Nephron progenitor cell (in vitro differentiated cells): ENCODE data around the gene GJB6.

Source experiments
- DNase-seq: peaks from one replicate; pipeline ENCODE4 v3.0.0; 2021
- H3K27ac Mint-ChIP-seq: 2 replicates; pipeline ENCODE4 v1.8.0; 2021; ENCODE audit warnings: mild to moderate bottlenecking, moderate library complexity, mixed read lengths
- H3K27me3 Mint-ChIP-seq: 2 replicates; pipeline ENCODE4 v1.8.0; 2021; ENCODE audit warnings: mild to moderate bottlenecking, low read depth, mixed read lengths; ENCODE audit not compliant: poor library complexity
- H3K36me3 Mint-ChIP-seq: 2 replicates; pipeline ENCODE4 v1.8.0; 2021; ENCODE audit warnings: low read depth, mixed read lengths
- H3K4me1 Mint-ChIP-seq: 2 replicates; pipeline ENCODE4 v1.8.0; 2021; ENCODE audit warnings: mixed read lengths
- H3K4me3 Mint-ChIP-seq: 2 replicates; pipeline ENCODE4 v1.8.0; 2021; ENCODE audit warnings: mild to moderate bottlenecking, moderate library complexity, mixed read lengths
- H3K9me3 Mint-ChIP-seq: 2 replicates; pipeline ENCODE4 v1.8.0; 2021; ENCODE audit warnings: mild to moderate bottlenecking, moderate library complexity, mixed read lengths
- TF ChIP-seq, protein P1 (sequence below): fragments of 200-600 bp; sonication (generic); IDR thresholded peaks from 2 replicates; pipeline ENCODE4 v1.5.0; 2021; ENCODE audit warnings: antibody characterized with exemption

The GJB6 gene

DNA sequence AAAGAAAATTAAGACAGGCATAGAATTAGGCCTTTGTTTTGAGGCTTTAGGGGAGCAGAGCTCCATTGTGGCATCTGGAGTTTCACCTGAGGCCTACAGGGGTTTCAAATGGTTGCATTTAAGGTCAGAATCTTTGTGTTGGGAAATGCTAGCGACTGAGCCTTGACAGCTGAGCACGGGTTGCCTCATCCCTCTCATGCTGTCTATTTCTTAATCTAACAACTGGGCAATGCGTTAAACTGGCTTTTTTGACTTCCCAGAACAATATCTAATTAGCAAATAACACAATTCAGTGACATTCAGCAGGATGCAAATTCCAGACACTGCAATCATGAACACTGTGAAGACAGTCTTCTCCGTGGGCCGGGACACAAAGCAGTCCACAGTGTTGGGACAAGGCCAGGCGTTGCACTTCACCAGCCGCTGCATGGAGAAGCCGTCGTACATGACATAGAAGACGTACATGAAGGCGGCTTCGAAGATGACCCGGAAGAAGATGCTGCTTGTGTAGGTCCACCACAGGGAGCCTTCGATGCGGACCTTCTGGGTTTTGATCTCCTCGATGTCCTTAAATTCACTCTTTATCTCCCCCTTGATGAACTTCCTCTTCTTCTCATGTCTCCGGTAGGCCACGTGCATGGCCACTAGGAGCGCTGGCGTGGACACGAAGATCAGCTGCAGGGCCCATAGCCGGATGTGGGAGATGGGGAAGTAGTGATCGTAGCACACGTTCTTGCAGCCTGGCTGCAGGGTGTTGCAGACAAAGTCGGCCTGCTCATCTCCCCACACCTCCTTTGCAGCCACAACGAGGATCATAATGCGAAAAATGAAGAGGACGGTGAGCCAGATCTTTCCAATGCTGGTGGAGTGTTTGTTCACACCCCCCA is 43.2 kb downstream of the GJB6 start:
- Mint-ChIP-seq H3K36me3 (no peaks in the 10 kb centered on the region), H3K4me1 (peaks cover 7% of the 10 kb centered on the region), H3K9me3 (no peaks in the 10 kb centered on the region), H3K4me3 (no peak overlapping the region), H3K27me3 (peaks cover 88% of the 10 kb centered on the region), H3K27ac (no peak overlapping the region)
- no peak for DNase-seq
- TF ChIP-seq, protein P1, sequence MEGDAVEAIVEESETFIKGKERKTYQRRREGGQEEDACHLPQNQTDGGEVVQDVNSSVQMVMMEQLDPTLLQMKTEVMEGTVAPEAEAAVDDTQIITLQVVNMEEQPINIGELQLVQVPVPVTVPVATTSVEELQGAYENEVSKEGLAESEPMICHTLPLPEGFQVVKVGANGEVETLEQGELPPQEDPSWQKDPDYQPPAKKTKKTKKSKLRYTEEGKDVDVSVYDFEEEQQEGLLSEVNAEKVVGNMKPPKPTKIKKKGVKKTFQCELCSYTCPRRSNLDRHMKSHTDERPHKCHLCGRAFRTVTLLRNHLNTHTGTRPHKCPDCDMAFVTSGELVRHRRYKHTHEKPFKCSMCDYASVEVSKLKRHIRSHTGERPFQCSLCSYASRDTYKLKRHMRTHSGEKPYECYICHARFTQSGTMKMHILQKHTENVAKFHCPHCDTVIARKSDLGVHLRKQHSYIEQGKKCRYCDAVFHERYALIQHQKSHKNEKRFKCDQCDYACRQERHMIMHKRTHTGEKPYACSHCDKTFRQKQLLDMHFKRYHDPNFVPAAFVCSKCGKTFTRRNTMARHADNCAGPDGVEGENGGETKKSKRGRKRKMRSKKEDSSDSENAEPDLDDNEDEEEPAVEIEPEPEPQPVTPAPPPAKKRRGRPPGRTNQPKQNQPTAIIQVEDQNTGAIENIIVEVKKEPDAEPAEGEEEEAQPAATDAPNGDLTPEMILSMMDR, result peak; percentile 9

DNA sequence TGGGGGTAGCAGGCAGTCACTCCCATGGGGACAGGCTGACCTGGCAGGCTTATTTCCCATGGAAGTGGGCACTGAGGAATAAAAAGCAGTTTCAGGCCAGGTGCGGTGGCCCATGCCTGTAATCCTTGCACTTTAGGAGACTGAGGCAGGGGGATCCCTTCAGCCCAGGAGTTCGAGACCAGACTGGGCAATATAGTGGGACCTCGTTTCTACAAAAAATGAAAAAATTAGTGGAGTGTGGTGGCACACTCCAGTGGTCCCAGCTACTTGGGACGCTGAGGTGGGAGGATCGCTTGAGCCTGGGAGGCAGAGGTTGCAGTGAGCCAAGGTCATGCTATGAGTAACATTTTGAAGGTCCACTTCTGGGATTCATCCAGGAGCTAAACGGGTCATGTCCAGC is 45.3 kb downstream of the GJB6 start:
- peaks cover 81% of the 10 kb centered on the region for H3K27me3 Mint-ChIP-seq
- no peaks in the 10 kb centered on the region for H3K4me1 Mint-ChIP-seq
- H3K9me3 Mint-ChIP-seq, result no peaks in the 10 kb centered on the region
- no peaks in the 10 kb centered on the region for H3K36me3 Mint-ChIP-seq
- TF ChIP-seq, protein P1, result no peak
- H3K27ac Mint-ChIP-seq, result no peak overlapping the region
- no peak overlapping the region for H3K4me3 Mint-ChIP-seq
- DNase-seq, result no peak

DNA sequence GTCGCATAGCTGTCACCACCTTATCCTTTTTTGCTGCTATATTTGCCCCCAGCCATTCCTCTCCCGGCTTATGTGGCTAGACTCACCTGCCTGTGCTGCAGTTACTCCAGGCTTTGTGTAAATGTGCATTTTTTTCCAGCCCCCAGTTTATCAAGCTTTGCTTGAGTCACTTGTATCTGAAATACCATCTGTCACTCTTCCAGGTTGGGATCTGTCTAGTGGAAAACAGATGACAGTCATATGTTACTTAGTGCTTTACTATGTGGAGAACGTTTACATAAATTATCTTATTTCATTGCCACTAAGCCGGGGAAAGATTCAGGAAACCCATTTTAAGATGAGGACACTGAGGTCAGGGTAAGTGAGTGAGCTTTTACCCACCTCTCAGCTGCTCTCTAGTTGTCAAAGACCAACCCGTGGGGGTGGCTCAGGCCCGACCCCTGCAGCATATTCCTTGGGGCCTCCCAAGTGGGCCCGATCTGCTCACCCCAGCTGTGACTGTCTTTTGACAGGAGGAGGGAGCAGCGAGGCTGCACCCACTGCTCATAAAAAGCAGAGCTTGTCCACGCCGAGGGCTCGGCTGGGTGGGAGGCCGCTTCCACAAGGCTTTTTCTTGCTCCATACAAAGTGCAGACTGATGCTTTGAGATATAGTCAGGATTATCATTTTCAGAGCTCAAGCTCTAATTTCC is 46.6 kb downstream of the GJB6 start:
- TF ChIP-seq, protein P1, result no peak
- peaks cover 74% of the 10 kb centered on the region for H3K27me3 Mint-ChIP-seq
- H3K9me3 Mint-ChIP-seq, result no peaks in the 10 kb centered on the region

DNA sequence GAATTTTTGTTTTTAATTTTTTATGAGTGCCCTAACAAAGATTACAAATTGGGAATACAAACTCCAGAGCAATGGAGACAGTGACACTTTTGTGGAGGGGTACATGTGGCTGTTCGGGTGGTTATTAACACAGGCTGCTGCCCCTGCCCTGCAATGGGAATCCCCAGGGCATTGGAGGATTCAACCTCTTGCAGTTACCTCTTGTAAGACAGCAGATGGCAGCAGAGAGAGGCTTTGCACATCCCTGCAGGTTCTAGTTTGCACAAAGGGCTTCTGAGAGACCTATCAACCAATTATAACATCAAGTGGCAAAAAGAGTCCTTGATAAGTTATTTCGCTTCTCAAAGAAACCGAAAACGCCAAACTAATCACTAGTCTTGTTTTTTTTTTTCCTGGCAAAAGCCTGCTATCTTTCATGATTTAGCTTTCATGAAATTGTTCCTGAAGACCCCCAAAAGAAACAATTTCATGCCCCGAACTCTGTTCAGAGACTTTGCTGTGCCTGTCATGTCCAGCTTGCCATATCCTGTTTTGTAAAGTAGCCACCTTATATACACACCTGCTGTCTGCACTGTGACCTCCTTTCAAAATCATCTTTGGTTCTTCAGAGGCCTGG is 49.8 kb downstream of the GJB6 start:
- Mint-ChIP-seq H3K27ac (no peak overlapping the region), H3K4me1 (peaks cover 11% of the 10 kb centered on the region), H3K4me3 (no peak overlapping the region), H3K27me3 (peaks cover 50% of the 10 kb centered on the region), H3K9me3 (no peaks in the 10 kb centered on the region), H3K36me3 (no peaks in the 10 kb centered on the region)
- TF ChIP-seq, protein P1, result peak; percentile 86
- DNase-seq, result peak; percentile 59

More for the DNA sequence above, 46.6 kb downstream of the GJB6 start:
- Mint-ChIP-seq H3K36me3 (no peaks in the 10 kb centered on the region), H3K4me3 (no peak overlapping the region), H3K27ac (no peak overlapping the region), H3K4me1 (no peaks in the 10 kb centered on the region)
- DNase-seq, result no peak

DNA sequence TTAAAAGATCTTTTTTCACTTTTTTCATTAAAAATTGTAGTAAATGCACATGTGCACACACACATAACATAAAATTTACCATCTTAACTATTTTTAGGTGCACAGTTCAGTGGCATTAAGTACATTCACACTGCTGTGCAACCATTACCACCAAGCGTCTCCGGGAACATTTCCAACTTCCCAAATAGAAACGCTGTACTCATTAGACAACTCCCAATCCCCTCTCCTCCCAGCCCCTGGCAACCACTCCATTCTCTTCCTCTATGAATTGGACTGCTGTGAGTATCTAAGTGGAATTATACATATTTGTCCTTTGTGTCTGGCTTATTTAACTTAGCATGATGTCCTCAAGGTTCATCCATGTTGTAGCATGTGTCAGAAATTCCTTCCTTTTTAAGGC is 50.9 kb downstream of the GJB6 start:
- no peak overlapping the region for H3K27ac Mint-ChIP-seq
- TF ChIP-seq, protein P1, result no peak
- DNase-seq, result no peak
- no peak overlapping the region for H3K4me3 Mint-ChIP-seq
- no peaks in the 10 kb centered on the region for H3K36me3 Mint-ChIP-seq
- no peaks in the 10 kb centered on the region for H3K9me3 Mint-ChIP-seq
- peaks cover 11% of the 10 kb centered on the region for H3K4me1 Mint-ChIP-seq
- peaks cover 43% of the 10 kb centered on the region for H3K27me3 Mint-ChIP-seq
